ENCODE data around the gene TENT4A. TPM values are rescaled to one million over a fixed set of nuclear protein-coding genes. Genes with fewer than 3 reads are reported as not detected.

The TENT4A gene
- total RNA-seq, 1 donor from 2014 or later = 45.7 TPM

DNA sequence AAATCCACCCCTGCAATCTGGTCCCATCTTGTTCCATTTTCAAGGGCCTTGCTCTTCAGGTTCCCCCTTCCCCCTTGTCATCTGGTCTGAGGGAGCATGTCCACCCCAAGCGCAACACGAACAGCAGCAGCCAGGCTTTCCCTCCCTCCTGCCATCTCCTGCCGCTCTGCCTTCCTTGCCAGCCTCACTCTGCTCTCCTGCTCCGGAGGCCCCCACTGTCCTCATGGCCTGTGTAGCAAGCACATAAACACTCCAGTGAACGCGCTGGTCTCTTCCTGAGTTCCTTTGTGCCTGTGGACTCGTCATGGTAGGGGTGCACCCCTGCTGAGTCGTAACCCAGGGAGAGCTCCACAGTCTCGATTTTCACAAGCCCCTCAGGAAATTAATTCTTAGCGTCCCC is 29.9 kb downstream of the TENT4A start:
- Mint-ChIP-seq H3K27ac (no peak overlapping the region), H3K9me3 (no peaks in the 10 kb centered on the region), H3K4me1 (no peaks in the 10 kb centered on the region), H3K27me3 (ENCODE audit: low read depth) (no peaks in the 10 kb centered on the region), H3K36me3 (peaks cover 27% of the 10 kb centered on the region), H3K4me3 (no peak overlapping the region)
- TF ChIP-seq, protein P1, sequence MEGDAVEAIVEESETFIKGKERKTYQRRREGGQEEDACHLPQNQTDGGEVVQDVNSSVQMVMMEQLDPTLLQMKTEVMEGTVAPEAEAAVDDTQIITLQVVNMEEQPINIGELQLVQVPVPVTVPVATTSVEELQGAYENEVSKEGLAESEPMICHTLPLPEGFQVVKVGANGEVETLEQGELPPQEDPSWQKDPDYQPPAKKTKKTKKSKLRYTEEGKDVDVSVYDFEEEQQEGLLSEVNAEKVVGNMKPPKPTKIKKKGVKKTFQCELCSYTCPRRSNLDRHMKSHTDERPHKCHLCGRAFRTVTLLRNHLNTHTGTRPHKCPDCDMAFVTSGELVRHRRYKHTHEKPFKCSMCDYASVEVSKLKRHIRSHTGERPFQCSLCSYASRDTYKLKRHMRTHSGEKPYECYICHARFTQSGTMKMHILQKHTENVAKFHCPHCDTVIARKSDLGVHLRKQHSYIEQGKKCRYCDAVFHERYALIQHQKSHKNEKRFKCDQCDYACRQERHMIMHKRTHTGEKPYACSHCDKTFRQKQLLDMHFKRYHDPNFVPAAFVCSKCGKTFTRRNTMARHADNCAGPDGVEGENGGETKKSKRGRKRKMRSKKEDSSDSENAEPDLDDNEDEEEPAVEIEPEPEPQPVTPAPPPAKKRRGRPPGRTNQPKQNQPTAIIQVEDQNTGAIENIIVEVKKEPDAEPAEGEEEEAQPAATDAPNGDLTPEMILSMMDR (IDR thresholded peaks at IDR 0.05; ENCODE audit: unreplicated experiment) = no peak
- DNase-seq (ENCODE audit: low spot score in 2 of 2, unreplicated experiment in 2 of 2) = no peak

GRCh38 chr5:6744841-6745705 is 31.8 kb downstream of the TENT4A start:
- Mint-ChIP-seq H3K27me3 (ENCODE audit: low read depth) (no peaks in the 10 kb centered on the region), H3K9me3 (no peaks in the 10 kb centered on the region), H3K36me3 (peaks cover 21% of the 10 kb centered on the region), H3K27ac (no peak overlapping the region), H3K4me3 (no peak overlapping the region), H3K4me1 (no peaks in the 10 kb centered on the region)
- no peak for DNase-seq (ENCODE audit: low spot score in 2 of 2, unreplicated experiment in 2 of 2)
- TF ChIP-seq, protein P1 (IDR thresholded peaks at IDR 0.05; ENCODE audit: unreplicated experiment) = no peak

DNA sequence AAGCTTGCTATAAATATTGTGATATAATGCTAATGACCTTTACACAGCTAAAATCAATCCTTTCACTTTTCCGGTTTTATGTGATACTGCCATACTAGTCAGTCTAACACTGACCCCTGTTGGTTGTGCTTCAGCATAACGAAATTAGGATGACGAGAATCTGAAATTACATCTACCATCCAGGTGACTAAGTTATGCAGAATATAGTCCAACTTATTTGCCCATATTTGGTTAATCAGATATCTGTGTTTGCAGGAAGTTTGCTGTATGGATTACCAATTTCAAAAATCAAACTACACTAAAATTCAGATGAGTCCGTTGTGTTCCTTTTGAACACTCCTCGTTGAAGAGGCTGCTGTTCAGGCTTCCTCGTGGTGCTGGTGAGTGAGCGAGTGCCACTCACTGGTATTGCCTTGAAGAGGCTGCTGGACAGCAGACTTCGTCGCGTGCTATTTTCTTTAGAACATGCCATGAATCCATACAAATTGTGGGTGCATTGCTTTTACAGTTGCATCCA is 32.5 kb downstream of the TENT4A start:
- H3K36me3 Mint-ChIP-seq = peaks cover 18% of the 10 kb centered on the region
- TF ChIP-seq, protein P1 (IDR thresholded peaks at IDR 0.05; ENCODE audit: unreplicated experiment) = peak; percentile 65
- no peaks in the 10 kb centered on the region for H3K9me3 Mint-ChIP-seq
- H3K4me1 Mint-ChIP-seq = no peaks in the 10 kb centered on the region
- H3K4me3 Mint-ChIP-seq = no peak overlapping the region
- no peaks in the 10 kb centered on the region for H3K27me3 Mint-ChIP-seq (ENCODE audit: low read depth)
- no peak for DNase-seq (ENCODE audit: low spot score in 2 of 2, unreplicated experiment in 2 of 2)
- H3K27ac Mint-ChIP-seq = no peak overlapping the region

GRCh38 chr5:6746244-6746643 is 33.0 kb downstream of the TENT4A start:
- Mint-ChIP-seq H3K27me3 (ENCODE audit: low read depth) (no peaks in the 10 kb centered on the region), H3K9me3 (no peaks in the 10 kb centered on the region), H3K27ac (no peak overlapping the region), H3K4me1 (no peaks in the 10 kb centered on the region), H3K36me3 (peaks cover 18% of the 10 kb centered on the region), H3K4me3 (no peak overlapping the region)
- DNase-seq (ENCODE audit: low spot score in 2 of 2, unreplicated experiment in 2 of 2) = no peak
- TF ChIP-seq, protein P1 (IDR thresholded peaks at IDR 0.05; ENCODE audit: unreplicated experiment) = no peak

GRCh38 chr5:6747103-6747502 is 33.9 kb downstream of the TENT4A start:
- H3K27me3 Mint-ChIP-seq (ENCODE audit: low read depth) = no peaks in the 10 kb centered on the region
- no peak for DNase-seq (ENCODE audit: low spot score in 2 of 2, unreplicated experiment in 2 of 2)
- H3K4me3 Mint-ChIP-seq = no peak overlapping the region
- H3K4me1 Mint-ChIP-seq = no peaks in the 10 kb centered on the region
- TF ChIP-seq, protein P1 (IDR thresholded peaks at IDR 0.05; ENCODE audit: unreplicated experiment) = no peak
- H3K27ac Mint-ChIP-seq = no peak overlapping the region
- peaks cover 22% of the 10 kb centered on the region for H3K36me3 Mint-ChIP-seq
- no peaks in the 10 kb centered on the region for H3K9me3 Mint-ChIP-seq

Measured in mesothelial cell of epicardium (in vitro differentiated cells).